ENCODE results near the gene OPRL1. TPM values are rescaled to one million over a fixed set of nuclear protein-coding genes. Genes with fewer than 3 reads are reported as not detected.

The OPRL1 gene
- polyA plus RNA-seq, 1 of the 3 experiments (the other 2 are of a cell fraction) = 1.8 TPM

DNA sequence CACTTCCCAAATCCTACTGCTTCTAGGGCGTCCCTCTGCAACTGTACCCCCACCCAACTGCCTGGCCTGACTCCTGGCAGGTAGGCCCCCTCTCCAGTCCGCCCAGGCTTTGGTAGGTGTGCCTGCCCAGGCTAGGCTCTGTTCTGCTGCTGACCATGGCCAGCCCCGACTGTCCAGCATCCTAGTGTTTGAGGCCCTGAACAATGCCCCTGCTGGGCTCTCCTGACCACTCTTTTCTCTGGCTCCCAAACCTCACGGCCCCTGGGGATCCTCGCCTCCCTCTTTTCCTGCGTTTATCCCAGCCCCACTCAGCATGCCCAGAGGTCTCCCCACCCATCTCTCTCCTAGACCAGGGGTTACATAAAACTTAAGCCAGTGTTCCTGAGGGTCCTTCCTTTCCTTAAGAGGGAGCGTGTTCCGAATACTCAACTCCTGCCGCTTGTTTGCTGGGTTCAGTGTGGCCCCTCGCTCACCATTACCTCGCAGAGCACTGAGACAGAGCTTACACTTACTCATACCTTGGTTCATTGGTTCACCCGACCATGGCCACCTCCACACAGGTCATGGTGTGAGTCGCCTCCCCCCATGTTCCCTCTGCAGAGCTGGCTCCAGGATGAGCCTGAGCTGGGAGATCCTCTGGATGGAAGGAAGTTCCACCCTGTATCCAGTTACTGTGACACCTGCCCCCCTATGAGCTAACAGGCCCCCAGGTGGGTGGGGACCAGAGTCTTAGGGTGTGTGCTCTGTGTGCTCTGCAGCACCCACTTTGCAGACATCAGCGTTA is 63.3 kb downstream of the OPRL1 start (continued):
- TF ChIP-seq NFIC (IDR thresholded peaks at IDR 0.05; ENCODE audit: borderline replicate concordance) (no peak), TCF12 (IDR thresholded peaks at IDR 0.05) (no peak)

DNA sequence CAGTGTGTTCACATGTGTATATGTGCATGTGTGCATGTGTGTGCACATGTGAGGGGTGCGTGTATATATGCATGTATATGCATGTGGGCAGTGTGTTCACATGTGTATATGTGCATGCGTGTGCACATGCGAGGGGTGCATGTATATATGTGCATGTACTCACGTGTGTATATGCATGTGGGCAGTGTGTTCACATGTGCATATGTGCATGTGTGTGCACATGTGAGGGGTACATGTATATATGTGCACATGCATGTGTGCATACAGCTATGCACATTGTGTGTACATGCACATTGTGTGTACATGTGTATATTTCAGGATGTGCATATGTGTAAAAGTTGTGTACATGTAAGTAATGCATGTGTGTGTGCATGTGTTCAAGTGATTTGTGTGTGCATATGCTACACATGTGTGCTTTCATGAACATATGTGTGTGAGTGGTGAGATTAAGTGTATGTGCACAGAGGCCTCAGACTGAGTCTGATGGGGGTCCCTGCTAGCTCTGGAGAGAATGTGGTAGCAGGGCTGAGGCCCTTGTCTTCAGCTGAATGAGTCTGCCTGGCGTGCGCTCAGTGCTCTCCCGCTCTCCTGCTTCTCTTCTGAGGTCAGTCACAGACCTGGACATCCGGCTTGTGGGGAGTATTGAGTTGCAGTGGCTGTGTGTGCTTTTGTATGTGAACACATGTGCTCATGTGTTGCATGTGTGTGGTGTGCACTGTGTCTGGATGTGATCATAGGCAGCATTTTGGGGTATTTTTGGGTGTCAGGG is 64.4 kb downstream of the OPRL1 start:
- Histone ChIP-seq H3K27ac (ENCODE audit: low read depth in 2 of 2, low read length in 1 of 2) (no peak overlapping the region), H3K4me1 (ENCODE audit: control insufficient read depth in 1 of 2, insufficient read depth in 2 of 2, low read depth in 1 of 2, low read length in 1 of 2) (peaks cover 0 to 22% of the 10 kb centered on the region in 2 experiments; a peak in 1 of 4 replicates), H3K36me3 (replicated peaks in 1 of 2; ENCODE audit: control insufficient read depth in 1 of 2, insufficient read depth in 2 of 2, low read length in 1 of 2) (no peaks in the 10 kb centered on the region), H4K20me1 (ENCODE audit: insufficient read depth) (no peaks in the 10 kb centered on the region), H3K9me2 (no peaks in the 10 kb centered on the region), H2AFZ (ENCODE audit: low read depth) (no peak overlapping the region), H3K9me3 (no peaks in the 10 kb centered on the region), H3K27me3 (ENCODE audit: insufficient read depth) (no peaks in the 10 kb centered on the region), H3K9ac (no peak overlapping the region), H3K79me2 (ENCODE audit: insufficient read depth) (no peaks in the 10 kb centered on the region), H3F3A (replicated peaks; ENCODE audit: insufficient read depth) (no peaks in the 10 kb centered on the region), H3K4me3 (ENCODE audit: low read depth in 2 of 2, low read length in 1 of 2) (no peak overlapping the region), H3K4me2 (no peak overlapping the region)
- CTCF ChIA-PET = interaction anchor here (1.0 to 1.6 kb wide), 2 partner anchors 24 to 61 kb away, joined by 4 to 7 read pairs; no protein-coding TSS in a partner anchor
- POLR2A ChIA-PET = no interaction called here
- 64% methylated on average over 8 of the region's 8 CpGs for whole genome bisulfite sequencing (ENCODE audit: low lambda C conversion rate)
- TF ChIP-seq SMC3 (IDR thresholded peaks at IDR 0.05; ENCODE audit: low read depth, low read length) = no peak
- TF ChIP-seq TCF12 (IDR thresholded peaks at IDR 0.05) = no peak
- no peak for TF ChIP-seq NRF1 (IDR thresholded peaks at IDR 0.05; ENCODE audit: low read depth, low read length)
- no peak for TF ChIP-seq POLR2AphosphoS5 (IDR thresholded peaks at IDR 0.05; ENCODE audit: low read depth, low read length)
- TF ChIP-seq, protein P1, sequence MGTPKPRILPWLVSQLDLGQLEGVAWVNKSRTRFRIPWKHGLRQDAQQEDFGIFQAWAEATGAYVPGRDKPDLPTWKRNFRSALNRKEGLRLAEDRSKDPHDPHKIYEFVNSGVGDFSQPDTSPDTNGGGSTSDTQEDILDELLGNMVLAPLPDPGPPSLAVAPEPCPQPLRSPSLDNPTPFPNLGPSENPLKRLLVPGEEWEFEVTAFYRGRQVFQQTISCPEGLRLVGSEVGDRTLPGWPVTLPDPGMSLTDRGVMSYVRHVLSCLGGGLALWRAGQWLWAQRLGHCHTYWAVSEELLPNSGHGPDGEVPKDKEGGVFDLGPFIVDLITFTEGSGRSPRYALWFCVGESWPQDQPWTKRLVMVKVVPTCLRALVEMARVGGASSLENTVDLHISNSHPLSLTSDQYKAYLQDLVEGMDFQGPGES (IDR thresholded peaks at IDR 0.05; ENCODE audit: low read depth, low read length) = no peak
- TF ChIP-seq, protein P2, sequence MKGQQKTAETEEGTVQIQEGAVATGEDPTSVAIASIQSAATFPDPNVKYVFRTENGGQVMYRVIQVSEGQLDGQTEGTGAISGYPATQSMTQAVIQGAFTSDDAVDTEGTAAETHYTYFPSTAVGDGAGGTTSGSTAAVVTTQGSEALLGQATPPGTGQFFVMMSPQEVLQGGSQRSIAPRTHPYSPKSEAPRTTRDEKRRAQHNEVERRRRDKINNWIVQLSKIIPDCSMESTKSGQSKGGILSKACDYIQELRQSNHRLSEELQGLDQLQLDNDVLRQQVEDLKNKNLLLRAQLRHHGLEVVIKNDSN (IDR thresholded peaks at IDR 0.05; ENCODE audit: borderline replicate concordance, low read depth) = no peak
- no peak for TF ChIP-seq FOSL2 (IDR thresholded peaks at IDR 0.05; ENCODE audit: borderline replicate concordance, low read depth)
- TF ChIP-seq TAF1 (IDR thresholded peaks at IDR 0.05; ENCODE audit: borderline replicate concordance, low read depth, low read length) = no peak
- TF ChIP-seq EZH2phosphoT487 (IDR thresholded peaks at IDR 0.05; ENCODE audit: borderline replicate concordance, low read depth) = no peak
- TF ChIP-seq, protein P3, sequence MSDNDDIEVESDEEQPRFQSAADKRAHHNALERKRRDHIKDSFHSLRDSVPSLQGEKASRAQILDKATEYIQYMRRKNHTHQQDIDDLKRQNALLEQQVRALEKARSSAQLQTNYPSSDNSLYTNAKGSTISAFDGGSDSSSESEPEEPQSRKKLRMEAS (IDR thresholded peaks at IDR 0.05; ENCODE audit: low read depth) = no peak
- DNase-seq = no peak
